Fibroblast of villous mesenchyme (primary cell): ENCODE results near the gene GREM2. TPM values are rescaled to one million over a fixed set of nuclear protein-coding genes. Genes with fewer than 3 reads are reported as not detected.

Experiments used
- DNase-seq: peaks from one replicate; pipeline ENCODE4 v3.0.0-alpha.2; 2010; ENCODE audit warnings: low read depth
- H3K4me3 ChIP-seq: 2 replicates; pipeline ENCODE4 v1.5.1; 2011; ENCODE audit warnings: low read depth, mild to moderate bottlenecking, low read length
- total RNA-seq: library from RNA; depleted of rRNA; stranded (reverse); fragments of >200 nt; gene quantifications from 2 replicates; pipeline ENCODE4 v1.2.3, GENCODE V29; 2012
- TF ChIP-seq, protein P1 (sequence below): IDR thresholded peaks from 2 replicates; pipeline ENCODE4 v1.5.1; 2012; ENCODE audit warnings: low read depth, mild to moderate bottlenecking, low read length; ENCODE audit not compliant: insufficient read depth

GREM2 gene
- total RNA-seq, 1 donor, result 1.3 TPM

DNA sequence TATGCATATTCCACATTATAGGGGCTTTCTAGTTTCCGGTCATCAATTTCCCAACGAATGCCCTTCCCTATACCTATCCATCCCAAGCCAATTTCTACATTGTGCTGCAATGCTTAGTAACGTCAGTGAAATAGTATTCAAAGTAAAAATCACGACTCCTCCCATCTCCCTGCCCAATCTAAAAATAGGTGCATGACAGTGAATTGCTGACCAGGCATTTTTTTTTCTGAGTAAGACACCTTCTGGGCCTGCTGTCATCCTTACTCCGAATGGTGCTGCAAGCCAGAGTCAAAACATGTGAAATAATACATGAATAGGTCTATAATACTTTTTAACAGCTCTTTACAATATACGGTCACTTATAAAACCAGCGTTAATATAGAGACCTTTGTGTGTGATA is 120.2 kb downstream of the GREM2 start:
- TF ChIP-seq, protein P1, sequence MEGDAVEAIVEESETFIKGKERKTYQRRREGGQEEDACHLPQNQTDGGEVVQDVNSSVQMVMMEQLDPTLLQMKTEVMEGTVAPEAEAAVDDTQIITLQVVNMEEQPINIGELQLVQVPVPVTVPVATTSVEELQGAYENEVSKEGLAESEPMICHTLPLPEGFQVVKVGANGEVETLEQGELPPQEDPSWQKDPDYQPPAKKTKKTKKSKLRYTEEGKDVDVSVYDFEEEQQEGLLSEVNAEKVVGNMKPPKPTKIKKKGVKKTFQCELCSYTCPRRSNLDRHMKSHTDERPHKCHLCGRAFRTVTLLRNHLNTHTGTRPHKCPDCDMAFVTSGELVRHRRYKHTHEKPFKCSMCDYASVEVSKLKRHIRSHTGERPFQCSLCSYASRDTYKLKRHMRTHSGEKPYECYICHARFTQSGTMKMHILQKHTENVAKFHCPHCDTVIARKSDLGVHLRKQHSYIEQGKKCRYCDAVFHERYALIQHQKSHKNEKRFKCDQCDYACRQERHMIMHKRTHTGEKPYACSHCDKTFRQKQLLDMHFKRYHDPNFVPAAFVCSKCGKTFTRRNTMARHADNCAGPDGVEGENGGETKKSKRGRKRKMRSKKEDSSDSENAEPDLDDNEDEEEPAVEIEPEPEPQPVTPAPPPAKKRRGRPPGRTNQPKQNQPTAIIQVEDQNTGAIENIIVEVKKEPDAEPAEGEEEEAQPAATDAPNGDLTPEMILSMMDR, result no peak

DNA sequence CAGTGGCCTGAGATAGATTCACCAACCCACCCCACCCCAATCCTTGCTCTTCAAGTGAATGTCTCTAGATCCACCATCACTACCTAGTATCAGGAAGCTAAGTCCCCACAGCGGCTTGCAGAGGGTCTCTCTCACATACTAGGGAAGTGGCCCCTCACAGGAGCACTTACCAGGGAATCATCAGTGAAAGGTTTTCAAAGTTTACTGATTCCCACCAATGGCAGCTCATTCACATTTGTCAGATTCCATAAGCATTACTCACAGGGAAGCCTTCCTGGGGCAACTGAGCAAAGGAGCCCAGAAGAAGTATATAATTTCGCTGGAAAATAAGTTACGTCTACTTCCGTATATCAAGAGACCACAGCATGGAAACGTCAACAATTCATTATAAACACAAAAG is 120.8 kb downstream of the GREM2 start:
- no peak for DNase-seq
- no peak overlapping the region for H3K4me3 ChIP-seq
- TF ChIP-seq, protein P1, result no peak

More for the DNA sequence above, 120.2 kb downstream of the GREM2 start:
- no peak overlapping the region for H3K4me3 ChIP-seq
- no peak for DNase-seq

DNA sequence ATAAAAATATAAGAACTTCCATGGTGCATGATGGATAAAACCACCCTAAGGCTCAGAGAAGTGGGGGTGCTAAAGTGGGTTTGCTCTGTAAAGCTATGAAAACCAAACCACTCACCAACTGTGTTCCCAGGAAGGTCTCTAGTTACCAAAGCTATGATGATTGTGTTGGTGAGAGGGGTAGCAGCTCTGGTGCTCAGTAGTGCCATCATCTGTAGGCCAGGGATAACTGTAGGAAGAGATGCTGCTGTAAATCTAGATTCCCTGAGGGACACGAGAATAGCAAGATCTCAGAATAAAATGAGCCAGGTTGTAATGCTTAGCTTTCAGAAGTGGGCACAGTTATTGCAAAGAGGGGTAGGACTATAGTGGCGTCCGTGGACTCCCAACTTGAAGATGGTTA is 124.5 kb downstream of the GREM2 start:
- TF ChIP-seq, protein P1, result no peak
- H3K4me3 ChIP-seq, result no peak overlapping the region
- DNase-seq, result no peak

DNA sequence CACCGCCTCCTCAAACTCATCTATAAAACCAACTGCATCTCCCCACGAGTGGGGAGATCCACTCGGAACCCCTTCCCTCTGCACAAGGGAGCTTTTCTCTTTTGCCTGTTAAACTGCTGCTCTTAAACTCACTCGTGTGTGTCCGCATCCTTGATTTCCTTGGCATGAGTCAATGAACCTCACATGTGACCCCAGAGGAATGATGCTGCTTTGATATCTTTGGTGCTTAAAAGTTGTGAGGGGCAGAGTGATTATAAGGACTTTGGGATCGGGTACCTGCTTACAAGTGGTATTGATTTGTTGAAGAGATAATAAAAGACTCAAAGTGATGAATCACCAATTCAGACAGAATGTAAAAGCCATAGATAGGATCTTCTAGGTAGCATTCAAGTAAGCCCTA is 125.3 kb downstream of the GREM2 start:
- TF ChIP-seq, protein P1, result no peak
- DNase-seq, result no peak
- no peak overlapping the region for H3K4me3 ChIP-seq

DNA sequence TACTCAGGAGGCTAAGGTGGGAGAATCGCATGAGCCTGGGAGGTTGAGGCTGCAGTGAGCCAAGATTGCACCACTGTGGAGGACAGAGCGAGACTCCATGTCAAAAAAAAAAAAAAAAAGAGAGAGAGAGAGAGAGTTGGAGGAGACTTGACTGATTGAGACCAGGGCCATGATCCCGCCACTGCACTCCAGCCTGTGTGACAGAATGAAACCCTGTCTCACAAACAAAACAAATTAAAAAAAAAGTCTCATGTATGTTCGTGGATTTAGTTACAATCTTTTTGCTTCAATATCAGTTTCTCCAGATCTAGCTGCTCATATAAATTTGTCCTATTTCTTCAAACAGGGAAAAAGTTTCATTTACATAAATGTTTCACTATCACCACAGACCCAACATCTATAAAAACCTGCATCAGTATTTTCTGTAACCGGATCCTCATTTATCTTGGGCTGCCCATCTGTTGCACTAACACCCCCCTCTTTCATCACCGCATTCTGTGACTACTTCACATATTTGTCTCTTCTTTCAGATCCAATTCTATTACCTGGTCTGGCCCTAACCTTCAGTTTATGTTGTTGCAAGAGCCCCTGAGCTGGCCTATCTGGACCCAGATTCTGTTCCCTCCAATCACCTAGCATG is 127.0 kb downstream of the GREM2 start:
- DNase-seq, result no peak
- no peak overlapping the region for H3K4me3 ChIP-seq
- TF ChIP-seq, protein P1, result no peak

DNA sequence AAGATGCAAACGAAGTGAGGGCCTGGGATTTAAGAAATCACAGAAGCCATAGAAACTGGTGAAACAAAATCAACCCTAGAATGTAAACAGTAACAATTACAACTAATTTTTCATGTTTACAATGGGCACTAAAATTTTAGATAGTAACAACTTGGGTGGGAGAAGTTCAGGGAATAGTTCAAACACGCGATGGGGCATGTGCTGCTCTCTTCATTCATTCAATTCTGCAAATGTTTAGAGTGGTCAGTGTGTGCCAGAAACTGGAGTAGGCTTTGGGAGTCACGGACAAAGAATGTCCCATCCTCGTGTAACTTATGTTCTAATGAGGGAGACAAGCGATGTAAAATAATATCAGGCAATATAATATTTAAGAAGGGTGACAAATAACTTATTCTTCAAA is 133.4 kb downstream of the GREM2 start:
- H3K4me3 ChIP-seq, result no peak overlapping the region
- TF ChIP-seq, protein P1, result no peak
- DNase-seq, result no peak

DNA sequence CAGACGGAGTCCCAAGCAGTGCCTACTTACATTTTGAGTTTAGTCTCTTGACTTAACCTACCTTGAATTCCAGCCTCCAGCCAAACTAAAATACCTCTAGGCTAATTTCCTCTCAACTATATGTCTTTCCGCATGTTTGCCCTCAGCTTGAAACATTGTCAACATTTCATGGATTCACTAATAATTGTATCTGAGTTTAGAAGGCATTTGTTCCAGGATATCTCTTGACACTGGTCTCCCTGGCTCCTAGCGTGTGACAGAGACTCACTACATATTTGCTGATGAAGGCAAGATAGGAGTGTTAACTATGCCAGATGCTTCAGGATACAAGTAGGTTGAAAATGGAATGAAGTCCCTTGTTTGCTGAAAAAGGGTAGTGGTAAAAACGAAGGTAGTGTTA is 136.1 kb downstream of the GREM2 start:
- no peak overlapping the region for H3K4me3 ChIP-seq
- TF ChIP-seq, protein P1, result no peak
- no peak for DNase-seq
